Naive thymus-derived CD8-positive, alpha-beta T cell (primary cell): ENCODE results near the gene TNKS1BP1. TPM values are rescaled to one million over a fixed set of nuclear protein-coding genes. Genes with fewer than 3 reads are reported as not detected.
"Not testable (repeated sequence)": the region's sequence is repeated elsewhere in the genome, so short reads cannot be mapped to it uniquely, and the experiment has no call there.

ENCODE experiments used
- ATAC-seq, 2 donors: fragments of 150-1000 bp; cut with Tn5 transposase in 1 of 2; sonication (Bioruptor Pico), chemical (Tn5 transposase) in 1 of 2; 1 replicate in 1 of 2; 2 replicates in 1 of 2; pipeline ENCODE4 v1.10.0; 2021; ENCODE audit warnings: mild to moderate bottlenecking in 2 of 2, moderate library complexity in 2 of 2
- POLR2A ChIA-PET: fragments of 350-600 bp; sonication (Branson Sonifier 250); formaldehyde crosslinking; loops from one replicate; lab custom pipeline; 2021; ENCODE audit warnings: antibody characterized with exemption; lab: Charles Lee
- DNase-seq, 10 donors: peaks; one replicate each; pipeline versions ENCODE4 v3.0.0 to v3.0.0-alpha.2; 2020 to 2022
- H3K27ac Mint-ChIP-seq, 10 donors: one replicate each; pipeline ENCODE4 v1.8.0; 2020 to 2022; ENCODE audit warnings: mild to moderate bottlenecking in 10 of 10, mixed read lengths in 10 of 10, moderate library complexity in 4 of 10, inconsistent platforms in 1 of 10
- H3K27me3 Mint-ChIP-seq, 5 donors: one replicate each; pipeline ENCODE4 v1.8.0; 2021 to 2022; ENCODE audit warnings: mixed read lengths in 5 of 5
- H3K36me3 Mint-ChIP-seq, 3 donors: one replicate each; pipeline ENCODE4 v1.8.0; 2020 to 2022; ENCODE audit warnings: mixed read lengths in 3 of 3, mild to moderate bottlenecking in 2 of 3, inconsistent platforms in 1 of 3
- H3K4me1 Mint-ChIP-seq, 4 donors: one replicate each; pipeline ENCODE4 v1.8.0; 2021 to 2022; ENCODE audit warnings: mixed read lengths in 4 of 4
- H3K4me3 Mint-ChIP-seq, 10 donors: one replicate each; pipeline ENCODE4 v1.8.0; 2020 to 2022; ENCODE audit warnings: mild to moderate bottlenecking in 10 of 10, mixed read lengths in 10 of 10, moderate library complexity in 6 of 10, inconsistent platforms in 1 of 10
- H3K9me3 Mint-ChIP-seq, 9 donors: one replicate each; pipeline ENCODE4 v1.8.0; 2020 to 2022; ENCODE audit warnings: mixed read lengths in 9 of 9, mild to moderate bottlenecking in 3 of 9, inconsistent platforms in 1 of 9, moderate library complexity in 1 of 9
- polyA plus RNA-seq, 3 donors: library from polyadenylated mRNA; unstranded; fragments of 300-500 nt; fragmentation: Illumina TruSeq; gene quantifications; one replicate each; pipeline ENCODE4 v1.2.3, GENCODE V29; 2021
- total RNA-seq, 8 experiments: library from RNA in 2 of 8; stranded (reverse) in 2 of 8; gene quantifications; one replicate each; pipeline ENCODE4 v1.2.3 and lab custom pipeline; 2021 to 2026

TNKS1BP1 gene
- total and polyA plus RNA-seq, 5 experiments from 2014 or later = 0.97 to 20.9 (median 6.7) TPM

GRCh38 chr11:57361420-57361819, 36.7 kb upstream of the TNKS1BP1 start:
- POLR2A ChIA-PET, H3K36me3 Mint-ChIP-seq, H3K27me3 Mint-ChIP-seq, H3K9me3 Mint-ChIP-seq, H3K4me1 Mint-ChIP-seq, H3K27ac Mint-ChIP-seq, ATAC-seq, H3K4me3 Mint-ChIP-seq, DNase-seq: not testable (repeated sequence)

GRCh38 chr11:57360991-57361390, 36.2 kb upstream of the TNKS1BP1 start:
- Mint-ChIP-seq H3K4me1 (no peaks in the 10 kb centered on the region), H3K9me3 (peaks cover 0 to 5% (median 0%) of the 10 kb centered on the region in 9 donors), H3K36me3 (no peaks in the 10 kb centered on the region), H3K4me3 (no peak overlapping the region), H3K27ac (no peak overlapping the region), H3K27me3 (peaks cover 2 to 8% (median 5%) of the 10 kb centered on the region in 5 donors)
- DNase-seq (no peak), ATAC-seq (no peak)
- POLR2A ChIA-PET = interaction anchor here (0.7 kb wide), 1 partner anchor 112 kb away, joined by 3 read pairs; no protein-coding TSS in a partner anchor

GRCh38 chr11:57359896-57360690, 35.3 kb upstream of the TNKS1BP1 start:
- DNase-seq = no peak
- H3K36me3 Mint-ChIP-seq = no peaks in the 10 kb centered on the region
- H3K27ac Mint-ChIP-seq = no peak overlapping the region
- H3K9me3 Mint-ChIP-seq = peaks cover 0 to 5% (median 0%) of the 10 kb centered on the region in 9 donors
- POLR2A ChIA-PET = interaction anchor here (0.7 kb wide), 1 partner anchor 113 kb away, joined by 3 read pairs; no protein-coding TSS in a partner anchor
- no peak overlapping the region for H3K4me3 Mint-ChIP-seq
- H3K4me1 Mint-ChIP-seq = no peaks in the 10 kb centered on the region
- ATAC-seq = no peak
- H3K27me3 Mint-ChIP-seq = peaks cover 2 to 8% (median 5%) of the 10 kb centered on the region in 5 donors

GRCh38 chr11:57359396-57359795, 34.6 kb upstream of the TNKS1BP1 start:
- Mint-ChIP-seq H3K27me3 (peaks cover 5 to 15% (median 9%) of the 10 kb centered on the region in 5 donors), H3K9me3 (peaks cover 0 to 5% (median 0%) of the 10 kb centered on the region in 9 donors), H3K27ac (no peak overlapping the region), H3K4me3 (no peak overlapping the region), H3K4me1 (peaks cover 0 to 1% (median 0%) of the 10 kb centered on the region in 4 donors), H3K36me3 (no peaks in the 10 kb centered on the region)
- POLR2A ChIA-PET = no interaction called here
- ATAC-seq = no peak
- DNase-seq = no peak

GRCh38 chr11:57358991-57359390, 34.2 kb upstream of the TNKS1BP1 start:
- no peak for DNase-seq
- peaks cover 0 to 1% (median 0%) of the 10 kb centered on the region in 4 donors for H3K4me1 Mint-ChIP-seq
- POLR2A ChIA-PET = no interaction called here
- no peak for ATAC-seq
- no peak overlapping the region for H3K27ac Mint-ChIP-seq
- H3K4me3 Mint-ChIP-seq = no peak overlapping the region
- peaks cover 0 to 5% (median 0%) of the 10 kb centered on the region in 9 donors for H3K9me3 Mint-ChIP-seq
- peaks cover 5 to 19% (median 9%) of the 10 kb centered on the region in 5 donors for H3K27me3 Mint-ChIP-seq
- no peaks in the 10 kb centered on the region for H3K36me3 Mint-ChIP-seq

GRCh38 chr11:57358543-57358961, 33.8 kb upstream of the TNKS1BP1 start:
- Mint-ChIP-seq H3K27me3 (peaks cover 5 to 19% (median 9%) of the 10 kb centered on the region in 5 donors), H3K4me1 (peaks cover 0 to 1% (median 0%) of the 10 kb centered on the region in 4 donors), H3K9me3 (peaks cover 0 to 5% (median 0%) of the 10 kb centered on the region in 9 donors), H3K36me3 (no peaks in the 10 kb centered on the region), H3K4me3 (no peak overlapping the region), H3K27ac (no peak overlapping the region)
- no peak for ATAC-seq
- POLR2A ChIA-PET = no interaction called here
- DNase-seq = no peak

- no peak for DNase-seq
- Mint-ChIP-seq H3K4me3 (no peak overlapping the region), H3K27me3 (peaks cover 5 to 19% (median 7%) of the 10 kb centered on the region in 5 donors), H3K9me3 (no peaks in the 10 kb centered on the region), H3K4me1 (peaks cover 0 to 1% (median 0%) of the 10 kb centered on the region in 4 donors), H3K36me3 (no peaks in the 10 kb centered on the region), H3K27ac (no peak overlapping the region)
- no peak for ATAC-seq
- POLR2A ChIA-PET = no interaction called here
These were observed 33.1 kb upstream of the TNKS1BP1 start for GRCh38 chr11:57357856-57358255.

GRCh38 chr11:57357310-57357709, 32.6 kb upstream of the TNKS1BP1 start:
- H3K36me3 Mint-ChIP-seq = no peaks in the 10 kb centered on the region
- no peak overlapping the region for H3K4me3 Mint-ChIP-seq
- H3K9me3 Mint-ChIP-seq = no peaks in the 10 kb centered on the region
- DNase-seq = no peak
- no peak overlapping the region for H3K27ac Mint-ChIP-seq
- H3K27me3 Mint-ChIP-seq = peaks cover 5 to 19% (median 7%) of the 10 kb centered on the region in 5 donors
- no peak for ATAC-seq
- peaks cover 0 to 1% (median 0%) of the 10 kb centered on the region in 4 donors for H3K4me1 Mint-ChIP-seq
- POLR2A ChIA-PET = no interaction called here

GRCh38 chr11:57356268-57356667, 31.5 kb upstream of the TNKS1BP1 start:
- no peak for DNase-seq
- Mint-ChIP-seq H3K27me3 (peaks cover 0 to 17% (median 8%) of the 10 kb centered on the region in 5 donors), H3K36me3 (peaks cover 0 to 5% (median 4%) of the 10 kb centered on the region in 3 donors), H3K4me1 (peaks cover 0 to 1% (median 0%) of the 10 kb centered on the region in 4 donors), H3K4me3 (no peak overlapping the region), H3K27ac (peak overlapping the region in 2 of 10 donors; percentile 36 to 58), H3K9me3 (peaks cover 0 to 4% (median 0%) of the 10 kb centered on the region in 9 donors)
- POLR2A ChIA-PET = interaction anchor here (0.6 to 0.9 kb wide), 2 partner anchors 128 to 219 kb away, joined by 3 to 6 read pairs; no protein-coding TSS in a partner anchor
- no peak for ATAC-seq

GRCh38 chr11:57354699-57355098, 29.9 kb upstream of the TNKS1BP1 start:
- POLR2A ChIA-PET = no interaction called here
- DNase-seq = no peak
- peak overlapping the region in 1 of 10 donors; percentile 72 for H3K27ac Mint-ChIP-seq
- H3K36me3 Mint-ChIP-seq = peaks cover 0 to 6% (median 5%) of the 10 kb centered on the region in 3 donors
- no peak for ATAC-seq
- H3K9me3 Mint-ChIP-seq = peaks cover 0 to 6% (median 0%) of the 10 kb centered on the region in 9 donors
- peaks cover 0 to 19% (median 8%) of the 10 kb centered on the region in 5 donors for H3K27me3 Mint-ChIP-seq
- peaks cover 0 to 6% (median 4%) of the 10 kb centered on the region in 4 donors for H3K4me1 Mint-ChIP-seq
- no peak overlapping the region for H3K4me3 Mint-ChIP-seq

GRCh38 chr11:57353852-57354251, 29.1 kb upstream of the TNKS1BP1 start:
- Mint-ChIP-seq H3K9me3 (peaks cover 0 to 6% (median 0%) of the 10 kb centered on the region in 9 donors), H3K4me1 (peaks cover 0 to 6% (median 4%) of the 10 kb centered on the region in 4 donors), H3K27ac (no peak overlapping the region), H3K36me3 (peaks cover 0 to 6% (median 5%) of the 10 kb centered on the region in 3 donors), H3K4me3 (no peak overlapping the region), H3K27me3 (peaks cover 0 to 19% (median 8%) of the 10 kb centered on the region in 5 donors)
- no peak for ATAC-seq
- no peak for DNase-seq
- POLR2A ChIA-PET = no interaction called here

GRCh38 chr11:57353446-57353845, 28.7 kb upstream of the TNKS1BP1 start:
- H3K9me3 Mint-ChIP-seq = peaks cover 0 to 6% (median 0%) of the 10 kb centered on the region in 9 donors
- POLR2A ChIA-PET = no interaction called here
- H3K4me1 Mint-ChIP-seq = peaks cover 0 to 6% (median 4%) of the 10 kb centered on the region in 4 donors
- ATAC-seq (no peak), DNase-seq (no peak)
- H3K27ac Mint-ChIP-seq = no peak overlapping the region
- peaks cover 0 to 6% (median 5%) of the 10 kb centered on the region in 3 donors for H3K36me3 Mint-ChIP-seq
- H3K27me3 Mint-ChIP-seq = peaks cover 0 to 19% (median 8%) of the 10 kb centered on the region in 5 donors
- H3K4me3 Mint-ChIP-seq = no peak overlapping the region

GRCh38 chr11:57353036-57353435, 28.3 kb upstream of the TNKS1BP1 start:
- DNase-seq (no peak), ATAC-seq (no peak)
- POLR2A ChIA-PET = no interaction called here
- H3K4me3 Mint-ChIP-seq = no peak overlapping the region
- H3K36me3 Mint-ChIP-seq = peaks cover 0 to 6% (median 5%) of the 10 kb centered on the region in 3 donors
- peaks cover 0 to 6% (median 4%) of the 10 kb centered on the region in 4 donors for H3K4me1 Mint-ChIP-seq
- peaks cover 0 to 6% (median 0%) of the 10 kb centered on the region in 9 donors for H3K9me3 Mint-ChIP-seq
- no peak overlapping the region for H3K27ac Mint-ChIP-seq
- H3K27me3 Mint-ChIP-seq = peaks cover 0 to 19% (median 8%) of the 10 kb centered on the region in 5 donors
